ENCODE results near the gene ADISSP. TPM values are rescaled to one million over a fixed set of nuclear protein-coding genes. Genes with fewer than 3 reads are reported as not detected.

ADISSP gene
- polyA plus RNA-seq, 4 donors, result 19.7 to 26.8 (median 24.1) TPM

GRCh38 chr20:3720626-3721025, 46.9 kb downstream of the ADISSP start:
- no peak for DNase-seq (ENCODE audit: low read depth in 4 of 4, low spot score in 3 of 4)

DNA sequence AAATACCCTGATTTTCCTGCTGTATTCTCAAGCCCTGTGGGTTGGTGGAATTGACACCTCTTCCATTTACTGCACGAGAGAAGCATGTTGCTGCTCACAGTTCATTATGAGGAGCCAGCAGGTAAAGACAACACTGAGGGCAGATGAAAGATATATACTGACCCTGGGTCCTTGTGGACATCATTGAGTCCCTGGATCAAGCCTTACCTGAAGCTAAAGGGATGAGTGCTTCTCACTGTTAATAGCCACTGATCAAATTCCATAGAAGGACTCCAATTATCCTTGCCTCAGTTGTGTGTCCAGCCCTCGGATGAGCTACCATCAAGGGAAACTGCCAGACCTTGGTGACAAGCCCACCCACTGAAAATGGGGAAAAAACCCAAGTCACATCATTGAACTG, 47.5 kb downstream of the ADISSP start:
- DNase-seq (ENCODE audit: low read depth in 4 of 4, low spot score in 3 of 4), result no peak

- DNase-seq (ENCODE audit: low read depth in 4 of 4, low spot score in 3 of 4), result no peak
Observed at GRCh38 chr20:3719046-3719445, 48.5 kb downstream of the ADISSP start.

DNA sequence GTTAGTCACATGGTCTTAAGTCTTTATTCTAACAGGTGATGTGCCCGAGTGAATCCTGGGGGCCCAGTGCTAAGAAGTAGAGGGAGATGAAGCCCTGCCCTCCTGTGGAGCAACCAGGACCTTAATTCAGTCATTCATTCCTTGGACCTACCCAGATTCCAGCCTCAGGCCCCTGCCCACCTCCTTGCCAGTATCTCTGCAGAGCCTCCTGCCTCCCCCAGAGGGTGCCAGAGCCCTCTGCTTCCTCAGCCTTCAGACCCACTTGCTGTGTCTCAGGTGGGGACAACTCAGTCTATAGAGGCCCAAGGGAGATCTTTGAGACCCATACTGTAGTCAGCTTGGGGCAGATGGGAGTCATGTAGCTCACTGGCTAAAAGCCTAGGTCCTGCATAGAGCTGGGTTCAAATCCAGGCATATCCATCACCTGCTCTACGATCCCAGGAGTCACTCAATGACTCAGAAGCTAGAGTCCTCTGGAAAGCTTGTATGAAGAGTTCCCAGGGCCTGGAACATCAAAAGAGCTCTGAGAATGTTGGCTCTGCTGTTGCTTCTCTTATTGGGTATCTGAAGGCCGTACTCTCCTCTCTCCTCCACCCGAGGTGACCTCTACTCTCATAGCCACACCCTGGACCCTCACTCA, 51.2 kb downstream of the ADISSP start:
- peak in 2 of 4 donors; percentile 36 to 38 for DNase-seq (ENCODE audit: low read depth in 4 of 4, low spot score in 3 of 4)

DNA sequence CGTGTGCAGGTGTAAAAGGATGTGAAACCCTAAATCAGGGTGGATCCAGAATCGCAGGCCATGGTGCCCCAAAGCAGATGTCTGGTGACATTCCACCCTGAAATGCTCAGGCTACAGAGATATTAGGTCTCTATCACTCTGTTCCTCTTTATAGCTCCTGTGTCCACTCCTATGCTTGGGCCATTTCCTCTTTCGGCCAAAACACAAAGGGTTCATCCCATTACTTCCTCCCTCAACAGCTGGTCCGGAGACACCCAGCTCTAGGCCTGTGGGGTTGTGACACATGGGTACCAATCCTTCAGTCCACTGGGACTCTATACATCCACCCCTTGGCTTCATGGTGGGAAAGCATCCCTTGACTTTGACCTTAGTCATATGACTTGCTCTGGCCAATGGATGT, 53.5 kb downstream of the ADISSP start:
- no peak for DNase-seq (ENCODE audit: low read depth in 4 of 4, low spot score in 3 of 4)

DNA sequence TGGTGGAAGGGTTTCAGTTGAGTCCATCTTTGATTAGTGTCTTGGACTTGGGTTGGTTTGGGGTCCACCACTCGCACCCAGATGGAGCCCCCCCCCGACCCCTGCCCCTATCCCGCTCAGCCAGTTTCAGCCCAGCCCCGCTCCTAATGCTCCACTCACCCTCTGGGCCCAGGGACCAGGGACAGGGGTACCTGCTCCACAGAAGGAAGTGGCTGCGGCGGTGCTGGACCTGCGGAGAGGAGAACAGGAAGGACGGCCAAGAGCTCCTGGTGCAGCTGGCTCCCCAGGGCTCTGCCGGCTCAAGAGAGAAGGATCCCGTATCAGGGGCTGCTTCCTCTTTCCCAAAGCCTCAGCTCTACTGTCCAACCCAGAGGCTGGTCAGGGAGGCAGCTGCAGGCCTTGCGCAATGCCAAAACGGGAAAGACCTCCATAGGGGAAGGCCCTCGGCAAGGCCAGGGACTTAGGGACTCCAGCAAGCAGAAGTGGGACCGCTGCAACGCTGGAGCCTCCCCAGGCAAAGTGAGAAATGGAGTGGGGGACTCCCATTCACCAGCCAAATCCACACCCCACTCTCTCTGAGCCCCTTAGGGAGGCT, 55.2 kb downstream of the ADISSP start, which contains the start of gene SIGLEC1:
Gene SIGLEC1 (minus strand): TSS at position 322 of the 595 bp plus-strand sequence. CDS start 5,472 bp downstream, outside the sequence.
- DNase-seq (ENCODE audit: low read depth in 4 of 4, low spot score in 3 of 4), result no peak

GRCh38 chr20:3711484-3711941, 56.0 kb downstream of the ADISSP start:
- DNase-seq (ENCODE audit: low read depth in 4 of 4, low spot score in 3 of 4), result no peak

GRCh38 chr20:3710703-3711483, 56.7 kb downstream of the ADISSP start:
- DNase-seq (ENCODE audit: low read depth in 4 of 4, low spot score in 3 of 4), result peak in 1 of 4 donors; percentile 29

DNA sequence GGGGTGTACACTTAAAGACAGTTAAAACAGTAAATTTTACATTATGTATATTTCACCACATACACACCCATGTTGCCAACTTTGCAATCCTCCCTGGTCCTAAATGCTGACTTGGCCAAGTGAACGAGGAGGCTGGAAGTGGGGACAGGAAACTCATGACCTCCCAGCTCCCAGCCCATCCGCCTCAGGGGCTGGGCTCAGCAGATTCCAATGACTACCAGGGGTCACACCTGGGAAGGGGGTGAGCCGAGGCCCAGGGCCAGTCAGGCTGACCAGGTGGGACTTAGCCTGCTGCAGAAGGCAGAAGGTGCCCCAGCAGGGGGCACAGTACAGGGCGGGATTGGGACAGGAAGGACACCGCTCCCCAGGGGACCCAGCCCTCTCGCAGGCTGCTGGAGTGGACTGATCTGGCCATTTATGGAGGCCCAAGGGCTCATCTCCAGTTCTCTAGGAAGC, 57.5 kb downstream of the ADISSP start:
- no peak for DNase-seq (ENCODE audit: low read depth in 4 of 4, low spot score in 3 of 4)

GRCh38 chr20:3707508-3707899, 60.0 kb downstream of the ADISSP start:
- DNase-seq (ENCODE audit: low read depth in 4 of 4, low spot score in 3 of 4), result no peak

- no peak for DNase-seq (ENCODE audit: low read depth in 4 of 4, low spot score in 3 of 4)
Observed at GRCh38 chr20:3706774-3707507, 60.6 kb downstream of the ADISSP start.

GRCh38 chr20:3705970-3706739, 61.4 kb downstream of the ADISSP start:
- DNase-seq (ENCODE audit: low read depth in 4 of 4, low spot score in 3 of 4), result no peak

DNA sequence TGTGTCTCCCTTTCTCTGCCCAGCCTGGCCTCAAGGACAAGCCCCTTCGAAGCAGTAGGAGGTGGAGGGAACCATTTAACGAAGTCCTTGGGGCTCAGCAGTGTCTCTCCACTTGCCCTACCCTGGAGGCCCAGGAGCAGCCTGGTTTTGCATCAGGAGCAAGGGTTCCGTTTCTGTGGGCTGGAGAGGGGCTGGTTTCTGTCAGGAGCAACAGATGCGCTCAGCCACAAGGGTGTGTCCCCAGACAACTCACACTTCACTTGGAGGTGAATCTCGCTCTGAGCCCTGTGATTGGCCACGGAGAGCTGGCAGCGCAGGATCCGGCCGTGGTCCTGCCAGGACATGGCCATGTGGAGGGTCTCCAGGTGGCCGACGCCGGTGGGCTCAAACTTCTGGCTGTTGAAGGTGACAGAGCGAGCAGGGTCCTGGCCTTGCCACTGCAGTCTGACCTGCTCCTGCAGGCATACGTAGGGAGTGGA, 62.0 kb downstream of the ADISSP start:
- DNase-seq (ENCODE audit: low read depth in 4 of 4, low spot score in 3 of 4), result no peak

DNA sequence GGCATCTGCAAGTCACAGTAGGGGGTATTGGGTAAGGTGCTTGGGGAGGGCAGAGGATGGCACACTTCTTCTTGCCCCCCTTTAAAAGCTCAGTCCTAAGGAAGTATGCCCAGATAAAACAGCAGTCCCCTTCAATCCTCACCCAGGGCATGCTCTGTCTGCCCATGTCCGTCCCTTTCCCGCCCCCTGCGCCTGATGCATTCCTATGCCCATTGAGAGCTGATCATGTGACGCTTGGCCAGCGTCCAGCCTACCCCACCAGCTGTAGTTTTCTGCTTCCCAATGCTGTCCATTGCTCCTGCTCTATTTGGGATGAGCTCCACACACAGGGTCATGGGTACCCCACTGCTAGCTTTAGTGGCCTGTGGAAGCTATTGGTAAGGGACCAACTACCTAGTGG, 63.5 kb downstream of the ADISSP start:
- DNase-seq (ENCODE audit: low read depth in 4 of 4, low spot score in 3 of 4), result no peak

Other genes starting within 250 kb of the ADISSP start
- under 1 TPM in 2 of 4 donors, not detected in 2; 0.13 to 0.20 TPM for gene GFRA4, start 104.4 kb downstream of the ADISSP start, polyA plus RNA-seq (ENCODE audit: insufficient read length in 4 of 4)
- gene ADAM33, start 85.7 kb downstream of the ADISSP start, polyA plus RNA-seq (ENCODE audit: insufficient read length in 4 of 4), result 10 to 100 TPM in 1 of 4 donors, 1 to 10 TPM in 3; 6.5 to 10.5 (median 8.8) TPM
- gene SIGLEC1, start 55.2 kb downstream of the ADISSP start, polyA plus RNA-seq (ENCODE audit: insufficient read length in 4 of 4), result 1 to 10 TPM in 1 of 4 donors, under 1 TPM in 3; 0.51 to 1.3 (median 0.76) TPM
- gene HSPA12B, start 35.1 kb downstream of the ADISSP start, polyA plus RNA-seq (ENCODE audit: insufficient read length in 4 of 4), result 10 to 100 TPM; 13.3 to 19.0 (median 14.6) TPM
- gene SPEF1, start 13.7 kb upstream of the ADISSP start, polyA plus RNA-seq (ENCODE audit: insufficient read length in 4 of 4), result 1 to 10 TPM; 1.3 to 3.1 (median 1.7) TPM
- gene CENPB, start 19.0 kb upstream of the ADISSP start, polyA plus RNA-seq (ENCODE audit: insufficient read length in 4 of 4), result 10 to 100 TPM; 37.3 to 52.2 (median 40.1) TPM
- gene CDC25B, start 28.6 kb upstream of the ADISSP start, polyA plus RNA-seq (ENCODE audit: insufficient read length in 4 of 4), result 10 to 100 TPM; 33.7 to 43.1 (median 38.4) TPM
- 10 to 100 TPM in 2 of 4 donors, 1 to 10 TPM in 2; 8.5 to 11.3 (median 9.9) TPM for gene AP5S1, start 52.8 kb upstream of the ADISSP start, polyA plus RNA-seq (ENCODE audit: insufficient read length in 4 of 4)
- gene MAVS, start 79.1 kb upstream of the ADISSP start, polyA plus RNA-seq (ENCODE audit: insufficient read length in 4 of 4), result 10 to 100 TPM; 24.7 to 29.8 (median 26.6) TPM
- 10 to 100 TPM; 30.9 to 41.2 (median 33.8) TPM for gene PANK2, start 121.6 kb upstream of the ADISSP start, polyA plus RNA-seq (ENCODE audit: insufficient read length in 4 of 4)
- 10 to 100 TPM; 20.0 to 26.4 (median 22.5) TPM for gene RNF24, start 247.8 kb upstream of the ADISSP start, polyA plus RNA-seq (ENCODE audit: insufficient read length in 4 of 4)